Gastrocnemius medialis (tissue), 4 donors: ENCODE results near the gene ATP11A.

Experiments
- CTCF ChIP-seq, 5 experiments: fragments of 450-650 bp in 3 of 5; fragments of 200-600 bp in 2 of 5; sonication (generic) in 2 of 5; IDR thresholded peaks in 4 of 5; conservative IDR thresholded peaks in 1 of 5; 1 replicate in 4 of 5; 2 replicates in 1 of 5; pipeline ENCODE4 v1.5.1; 2016 to 2019; ENCODE audit warnings: antibody characterized with exemption in 5 of 5, mild to moderate bottlenecking in 3 of 5, moderate library complexity in 3 of 5
- POLR2A ChIP-seq, 2 donors: fragments of 450-650 bp; IDR thresholded peaks; one replicate each; pipeline ENCODE4 v1.6.1; 2017; ENCODE audit warnings: antibody characterized with exemption in 2 of 2, mild to moderate bottlenecking in 2 of 2, moderate library complexity in 2 of 2

GRCh38 chr13:112710855-112711527, 21.2 kb downstream of the ATP11A start:
- TF ChIP-seq CTCF (IDR thresholded peaks at IDR 0.05 in 4 of 5, conservative IDR thresholded peaks at IDR 0.05 in 1 of 5) (no peak), POLR2A (IDR thresholded peaks at IDR 0.05) (no peak)
